ENCODE data around the gene COP1.
"Not testable (repeated sequence)": the region's sequence is repeated elsewhere in the genome, so short reads cannot be mapped to it uniquely, and the experiment has no call there.

Gene COP1

DNA sequence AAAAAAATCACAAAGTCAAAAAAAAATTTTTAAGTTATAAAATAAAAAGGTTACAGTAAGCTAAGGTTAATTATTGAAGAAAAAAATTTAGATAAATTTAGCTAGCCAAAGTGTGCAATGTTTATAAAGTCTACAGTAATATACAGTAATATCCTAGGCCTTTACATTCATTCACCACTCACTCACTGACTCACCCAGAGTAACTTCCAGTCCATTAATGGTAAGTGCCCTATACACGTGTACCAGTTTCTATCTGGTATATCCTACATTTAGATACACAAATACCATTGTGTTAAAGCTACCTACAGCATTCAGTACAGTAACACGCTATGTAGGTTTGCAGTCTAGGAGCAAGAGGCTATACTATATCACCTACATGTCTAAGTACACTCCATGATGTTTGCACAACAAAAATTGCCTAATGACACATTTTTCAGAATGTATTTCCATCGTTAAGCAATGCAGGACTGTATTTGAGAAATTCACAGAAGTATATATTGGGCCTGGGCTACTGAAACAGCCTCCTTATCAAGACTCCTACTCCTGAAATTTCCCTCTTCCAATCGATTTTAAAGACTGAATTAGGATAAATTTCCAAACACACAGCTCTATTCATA, 155.1 kb downstream of the COP1 start:
- FAIRE-seq = no peak
- DNase-seq (ENCODE audit: extremely low spot score, insufficient read length, low read depth) = no peak

DNA sequence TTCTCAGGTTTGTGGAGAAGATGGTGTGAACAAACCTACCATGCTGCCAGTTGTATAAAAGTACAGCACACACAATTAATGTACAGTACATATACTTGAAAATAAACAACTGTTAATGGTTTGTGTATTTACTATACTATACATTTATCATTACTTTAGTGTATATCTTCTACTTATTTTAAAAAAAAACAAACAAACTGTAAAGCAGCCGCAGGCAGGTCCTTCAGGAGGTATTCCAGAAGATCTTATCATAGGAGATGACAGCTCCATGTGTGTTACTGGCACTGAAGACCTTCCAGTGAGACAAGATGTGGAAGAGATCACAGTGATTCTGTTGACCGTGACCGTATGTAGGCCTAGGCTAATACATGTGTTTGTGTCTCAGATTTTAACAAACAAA, 155.7 kb downstream of the COP1 start:
- FAIRE-seq (no peak), DNase-seq (ENCODE audit: extremely low spot score, insufficient read length, low read depth) (no peak)

DNA sequence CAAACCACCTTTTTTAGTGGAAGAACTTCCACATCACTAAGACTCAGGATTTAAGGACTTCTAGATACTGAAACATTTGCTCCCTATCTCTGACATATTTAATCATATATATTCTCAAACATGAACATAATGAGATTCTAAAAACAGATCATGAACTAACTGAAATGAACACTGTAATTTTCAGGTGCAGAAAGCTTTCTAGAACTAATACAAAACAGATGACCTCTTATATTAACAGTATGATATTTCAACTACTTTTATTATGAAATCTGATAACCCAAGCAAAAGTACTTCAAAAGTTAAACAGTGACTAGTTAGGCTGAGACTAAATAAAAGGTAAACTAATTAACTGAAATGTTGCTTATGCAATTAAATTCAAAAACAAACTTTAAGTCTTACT, 157.5 kb downstream of the COP1 start:
- DNase-seq (ENCODE audit: extremely low spot score, insufficient read length, low read depth) (no peak), FAIRE-seq (no peak)

- FAIRE-seq = no peak
- no peak for DNase-seq (ENCODE audit: extremely low spot score, insufficient read length, low read depth)
Measured at GRCh38 chr1:176046926-176047325, 160.2 kb downstream of the COP1 start.

- FAIRE-seq = no peak
- DNase-seq (ENCODE audit: extremely low spot score, insufficient read length, low read depth) = no peak
Measured at GRCh38 chr1:176043537-176043936, 163.5 kb downstream of the COP1 start.

DNA sequence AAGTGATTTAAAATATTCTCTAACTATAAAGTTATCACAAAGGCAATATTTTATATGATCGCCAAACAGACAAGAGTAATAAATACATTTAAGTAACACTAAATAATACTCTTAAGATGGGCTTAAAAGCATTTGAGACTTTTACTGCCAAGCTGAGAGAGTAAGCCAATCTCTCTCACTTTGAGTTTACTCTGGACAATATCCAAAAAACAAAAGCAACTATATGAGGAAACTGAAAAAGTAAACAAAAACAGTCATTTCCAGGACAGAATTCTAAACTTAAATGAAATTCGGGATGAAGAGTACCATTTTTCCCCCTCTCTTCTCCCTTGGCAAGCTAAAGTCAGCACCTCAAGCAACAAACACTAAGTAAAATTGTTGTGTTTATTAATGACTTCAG, 173.2 kb downstream of the COP1 start:
- FAIRE-seq (no peak), DNase-seq (ENCODE audit: extremely low spot score, insufficient read length, low read depth) (no peak)

GRCh38 chr1:176033474-176033873, 173.6 kb downstream of the COP1 start:
- DNase-seq (ENCODE audit: extremely low spot score, insufficient read length, low read depth) (no peak), FAIRE-seq (no peak)

- no peak for DNase-seq (ENCODE audit: extremely low spot score, insufficient read length, low read depth)
- FAIRE-seq = no peak
Measured at GRCh38 chr1:176032040-176032645, 174.9 kb downstream of the COP1 start.

- FAIRE-seq (no peak), DNase-seq (ENCODE audit: extremely low spot score, insufficient read length, low read depth) (no peak)
Measured at GRCh38 chr1:176029609-176030008, 177.5 kb downstream of the COP1 start.

DNA sequence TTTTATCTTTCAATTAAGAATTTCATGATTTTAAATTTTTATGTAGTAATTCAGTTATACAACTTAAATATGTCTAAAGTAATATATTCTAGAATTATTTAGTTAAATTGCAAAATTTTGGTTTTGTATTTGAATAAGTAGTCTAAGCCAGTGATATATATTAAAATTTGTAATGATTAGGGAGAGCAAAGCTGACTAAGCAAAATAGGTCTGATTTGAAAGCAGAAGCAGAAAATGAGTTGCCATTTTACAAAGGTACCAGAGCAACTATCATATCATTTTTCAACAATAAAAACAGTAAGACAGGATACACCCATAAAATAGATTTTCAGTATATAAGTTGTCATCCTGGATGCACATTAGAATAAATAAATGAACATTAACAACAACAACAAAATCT, 177.9 kb downstream of the COP1 start:
- DNase-seq (ENCODE audit: extremely low spot score, insufficient read length, low read depth) (no peak), FAIRE-seq (no peak)

DNA sequence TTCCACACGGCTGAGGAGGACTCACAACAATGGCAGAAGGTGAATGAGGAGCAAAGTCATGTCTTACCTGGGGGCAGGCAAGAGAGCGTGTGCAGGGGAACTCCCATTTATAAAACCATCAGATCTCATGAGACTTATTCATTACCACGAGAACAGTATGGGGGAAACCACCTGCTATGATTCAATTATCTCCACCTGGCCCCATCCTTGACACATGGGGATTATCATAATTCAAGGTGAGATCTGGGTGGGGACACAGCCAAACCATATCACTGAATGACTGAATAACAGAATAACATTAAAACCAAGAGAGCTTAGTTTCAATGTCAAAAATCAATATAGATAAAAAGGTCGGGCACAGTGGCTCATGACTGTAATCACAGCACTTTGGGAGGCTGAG, 179.2 kb downstream of the COP1 start:
- not testable (repeated sequence) for DNase-seq (ENCODE audit: extremely low spot score, insufficient read length, low read depth); FAIRE-seq

GRCh38 chr1:176022574-176022973, 184.5 kb downstream of the COP1 start:
- FAIRE-seq (no peak), DNase-seq (ENCODE audit: extremely low spot score, insufficient read length, low read depth) (no peak)

- no peak for FAIRE-seq
- DNase-seq (ENCODE audit: extremely low spot score, insufficient read length, low read depth) = no peak
Measured at GRCh38 chr1:176017722-176018121, 189.4 kb downstream of the COP1 start.

DNA sequence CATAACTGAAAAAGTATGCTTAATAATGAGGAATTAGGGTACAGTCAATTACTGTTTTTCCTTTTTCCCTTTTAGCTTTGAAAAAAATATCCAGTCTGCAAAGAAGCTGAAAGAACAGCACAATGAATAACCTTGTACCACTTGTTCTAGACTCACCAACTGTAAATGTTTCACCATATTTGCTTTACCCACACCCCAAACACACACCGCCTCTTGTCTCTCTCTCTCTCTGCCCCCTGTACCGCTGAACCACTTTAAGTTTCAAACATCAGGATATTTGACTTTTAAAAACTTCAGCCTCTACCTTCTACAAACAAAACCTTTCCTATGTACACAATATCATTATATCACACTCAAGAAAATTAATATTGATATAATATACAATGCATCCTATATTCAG, 197.1 kb downstream of the COP1 start:
- DNase-seq (ENCODE audit: extremely low spot score, insufficient read length, low read depth) (no peak), FAIRE-seq (no peak)

DNA sequence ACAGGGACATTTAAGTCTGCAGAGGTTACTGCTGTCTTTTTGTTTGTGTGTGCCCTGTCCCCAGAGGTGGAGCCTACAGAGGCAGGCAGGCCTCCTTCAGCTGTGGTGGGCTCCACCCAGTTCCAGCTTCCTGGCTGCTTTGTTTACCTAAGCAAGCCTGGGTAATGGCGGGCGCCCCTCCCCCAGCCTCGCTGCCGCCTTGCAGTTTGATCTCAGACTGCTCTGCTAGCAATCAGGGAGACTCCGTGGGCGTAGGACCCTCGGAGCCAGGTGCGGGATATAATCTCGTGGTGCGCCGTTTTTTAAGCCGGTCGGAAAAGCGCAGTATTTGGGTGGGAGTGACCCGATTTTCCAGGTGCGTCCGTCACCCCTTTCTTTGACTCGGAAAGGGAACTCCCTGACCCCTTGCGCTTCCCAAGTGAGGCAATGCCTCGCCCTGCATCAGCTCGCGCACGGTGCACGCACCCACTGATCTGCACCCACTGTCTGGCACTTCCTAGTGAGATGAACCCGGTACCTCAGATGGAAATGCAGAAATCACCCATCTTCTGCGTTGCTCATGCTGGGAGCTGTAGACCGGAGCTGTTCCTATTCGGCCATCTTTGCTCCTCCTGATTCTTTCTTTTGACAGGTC, 199.2 kb downstream of the COP1 start:
- not testable (repeated sequence) for FAIRE-seq; DNase-seq (ENCODE audit: extremely low spot score, insufficient read length, low read depth)

GRCh38 chr1:175994660-175995059, 212.4 kb downstream of the COP1 start:
- not testable (repeated sequence) for FAIRE-seq; DNase-seq (ENCODE audit: extremely low spot score, insufficient read length, low read depth)

- not testable (repeated sequence) for FAIRE-seq; DNase-seq (ENCODE audit: extremely low spot score, insufficient read length, low read depth)
Measured at GRCh38 chr1:175992825-175993224, 214.3 kb downstream of the COP1 start.

GRCh38 chr1:175992202-175992601, 214.9 kb downstream of the COP1 start:
- DNase-seq (ENCODE audit: extremely low spot score, insufficient read length, low read depth); FAIRE-seq: not testable (repeated sequence)

- DNase-seq (ENCODE audit: extremely low spot score, insufficient read length, low read depth) = no peak
- FAIRE-seq = no peak
Measured at GRCh38 chr1:175984813-175985212, 222.3 kb downstream of the COP1 start.

GRCh38 chr1:175984057-175984812, 222.9 kb downstream of the COP1 start:
- DNase-seq (ENCODE audit: extremely low spot score, insufficient read length, low read depth) = no peak
- FAIRE-seq = no peak

GRCh38 chr1:175983363-175983762, 223.7 kb downstream of the COP1 start:
- FAIRE-seq = not testable (repeated sequence)

More at GRCh38 chr1:175983363-175983762, 223.7 kb downstream of the COP1 start:
- DNase-seq (ENCODE audit: extremely low spot score, insufficient read length, low read depth) = not testable (repeated sequence)
